Osteoblast (primary cell): ENCODE data around the gene KLHL29. TPM values are rescaled to one million over a fixed set of nuclear protein-coding genes. Genes with fewer than 3 reads are reported as not detected.

ENCODE experiments used
- DNase-seq: peaks from one replicate; pipeline ENCODE4 v3.0.0; 2011; ENCODE audit warnings: low spot score, mixed read lengths; ENCODE audit not compliant: insufficient read length; ENCODE audit errors: missing footprints
- H2AFZ ChIP-seq: 2 replicates; pipeline ENCODE4 v1.6.0; 2011; ENCODE audit warnings: mild to moderate bottlenecking, low read length
- H3K27ac ChIP-seq: 2 replicates; pipeline ENCODE4 v1.5.1; 2011; ENCODE audit warnings: mild to moderate bottlenecking, low read depth, low read length, moderate library complexity
- H3K27me3 ChIP-seq: 2 replicates; pipeline ENCODE4 v1.6.0; 2012; ENCODE audit warnings: mild to moderate bottlenecking, control low read depth, inconsistent platforms, low read length, moderate library complexity; ENCODE audit not compliant: insufficient read depth
- H3K36me3 ChIP-seq: 2 replicates; pipeline ENCODE4 v1.5.1; 2011; ENCODE audit warnings: mild to moderate bottlenecking, low read length, control low read depth, moderate library complexity; ENCODE audit not compliant: insufficient read depth
- H3K4me1 ChIP-seq: 2 replicates; pipeline ENCODE4 v1.5.1; 2011; ENCODE audit warnings: mild to moderate bottlenecking, low read length, control low read depth, moderate library complexity; ENCODE audit not compliant: insufficient read depth
- H3K4me2 ChIP-seq: 2 replicates; pipeline ENCODE4 v1.6.0; 2011; ENCODE audit warnings: mild to moderate bottlenecking, low read length; ENCODE audit not compliant: insufficient read depth
- H3K4me3 ChIP-seq: fragments of 200-600 bp; sonication (generic); 3 replicates; pipeline ENCODE4 v1.5.1; 2012; ENCODE audit warnings: mild to moderate bottlenecking, low read length, inconsistent platforms; ENCODE audit not compliant: insufficient read depth
- H3K79me2 ChIP-seq: 2 replicates; pipeline ENCODE4 v1.6.0; 2012; ENCODE audit warnings: mild to moderate bottlenecking, low read length, control low read depth, inconsistent platforms; ENCODE audit not compliant: insufficient read depth
- H3K9me3 ChIP-seq: 2 replicates; pipeline ENCODE4 v1.5.1; 2011; ENCODE audit warnings: low read depth, low read length, control low read depth
- H4K20me1 ChIP-seq: 2 replicates; pipeline ENCODE4 v1.6.0; 2012; ENCODE audit warnings: mild to moderate bottlenecking, low read length, control low read depth; ENCODE audit not compliant: insufficient read depth
- CTCF ChIP-seq: IDR thresholded peaks from 2 replicates; pipeline ENCODE4 v1.5.1; 2011; ENCODE audit warnings: mild to moderate bottlenecking, low read depth, low read length, moderate library complexity; ENCODE audit errors: extremely low read depth
- total RNA-seq: library from RNA; depleted of rRNA; stranded (reverse); fragments of >200 nt; gene quantifications from 2 replicates; pipeline ENCODE4 v1.2.3, GENCODE V29; 2012

The KLHL29 gene
- total RNA-seq, 1 donor = 3.3 TPM

GRCh38 chr2:23599006-23599405 is 214.0 kb downstream of the KLHL29 start:
- TF ChIP-seq CTCF = no peak

GRCh38 chr2:23599667-23600066 is 214.7 kb downstream of the KLHL29 start:
- H3K4me1 ChIP-seq = peaks cover 10% of the 10 kb centered on the region
- DNase-seq = no peak

More at GRCh38 chr2:23599006-23599405, 214.0 kb downstream of the KLHL29 start:
- Histone ChIP-seq H3K27me3 (no peaks in the 10 kb centered on the region), H3K36me3 (no peaks in the 10 kb centered on the region), H4K20me1 (peaks cover 3% of the 10 kb centered on the region), H3K9me3 (no peaks in the 10 kb centered on the region), H3K79me2 (no peaks in the 10 kb centered on the region), H2AFZ (no peak overlapping the region), H3K4me2 (no peak overlapping the region), H3K27ac (no peak overlapping the region), H3K4me3 (no peak overlapping the region), H3K4me1 (peaks cover 10% of the 10 kb centered on the region)
- no peak for DNase-seq

GRCh38 chr2:23600346-23600745 is 215.4 kb downstream of the KLHL29 start:
- peaks cover 2% of the 10 kb centered on the region for H4K20me1 ChIP-seq
- H3K36me3 ChIP-seq = no peaks in the 10 kb centered on the region
- peaks cover 10% of the 10 kb centered on the region for H3K4me1 ChIP-seq
- no peaks in the 10 kb centered on the region for H3K27me3 ChIP-seq
- TF ChIP-seq CTCF = no peak
- no peak overlapping the region for H3K4me2 ChIP-seq
- no peak for DNase-seq
- H2AFZ ChIP-seq = no peak overlapping the region
- H3K79me2 ChIP-seq = no peaks in the 10 kb centered on the region
- H3K4me3 ChIP-seq = no peak overlapping the region
- no peak overlapping the region for H3K27ac ChIP-seq
- H3K9me3 ChIP-seq = no peaks in the 10 kb centered on the region

More at GRCh38 chr2:23599667-23600066, 214.7 kb downstream of the KLHL29 start:
- H3K4me2 ChIP-seq = no peak overlapping the region
- H3K36me3 ChIP-seq = no peaks in the 10 kb centered on the region
- no peak overlapping the region for H3K27ac ChIP-seq
- H4K20me1 ChIP-seq = peaks cover 3% of the 10 kb centered on the region
- H3K4me3 ChIP-seq = no peak overlapping the region
- H3K9me3 ChIP-seq = no peaks in the 10 kb centered on the region
- H2AFZ ChIP-seq = no peak overlapping the region
- H3K27me3 ChIP-seq = no peaks in the 10 kb centered on the region
- H3K79me2 ChIP-seq = no peaks in the 10 kb centered on the region
- no peak for TF ChIP-seq CTCF

GRCh38 chr2:23601301-23601965 is 216.5 kb downstream of the KLHL29 start:
- peak overlapping the region; percentile 26 for H3K27ac ChIP-seq
- DNase-seq = no peak

More at GRCh38 chr2:23601301-23601965, 216.5 kb downstream of the KLHL29 start:
- peaks cover 2% of the 10 kb centered on the region for H3K4me1 ChIP-seq
- H3K4me2 ChIP-seq = no peak overlapping the region
- H3K36me3 ChIP-seq = no peaks in the 10 kb centered on the region
- no peak overlapping the region for H2AFZ ChIP-seq
- no peaks in the 10 kb centered on the region for H3K27me3 ChIP-seq
- no peak overlapping the region for H3K4me3 ChIP-seq
- H4K20me1 ChIP-seq = no peaks in the 10 kb centered on the region
- H3K79me2 ChIP-seq = no peaks in the 10 kb centered on the region
- peaks cover 3% of the 10 kb centered on the region for H3K9me3 ChIP-seq
- no peak for TF ChIP-seq CTCF
